WTC11 (cell line): ENCODE data around the gene MUC2. TPM values are rescaled to one million over a fixed set of nuclear protein-coding genes. Genes with fewer than 3 reads are reported as not detected.

Experiments used
- ATAC-seq: fragments of 200-7000 bp; cut with Tn5 transposase; 2 replicates; pipeline ENCODE4 v1.10.0; 2021; ENCODE audit warnings: mild to moderate bottlenecking, moderate library complexity
- CTCF ChIA-PET: fragments of 300-600 bp; sonication (Branson Sonifier 250); formaldehyde crosslinking; loops from one replicate; lab custom pipeline; 2021; ENCODE audit warnings: antibody characterized with exemption; lab: Charles Lee
- POLR2A ChIA-PET: fragments of 350-600 bp; sonication (Branson Sonifier 250); formaldehyde crosslinking; loops from one replicate; lab custom pipeline; 2021; ENCODE audit warnings: antibody characterized with exemption; lab: Charles Lee
- DNase-seq: peaks from one replicate; pipeline ENCODE4 v3.0.0; 2021; ENCODE audit warnings: low spot score
- H3K27ac Mint-ChIP-seq: 2 replicates; pipeline ENCODE4 v1.8.0; 2021; ENCODE audit warnings: mixed read lengths
- H3K27me3 Mint-ChIP-seq: 2 replicates; pipeline ENCODE4 v1.8.0; 2021; ENCODE audit warnings: low read depth, mild to moderate bottlenecking, moderate library complexity, mixed read lengths
- H3K36me3 Mint-ChIP-seq: 2 replicates; pipeline ENCODE4 v1.8.0; 2021; ENCODE audit warnings: mixed read lengths
- H3K4me1 Mint-ChIP-seq: 2 replicates; pipeline ENCODE4 v1.8.0; 2022; ENCODE audit warnings: mixed read lengths
- H3K4me3 Mint-ChIP-seq: 2 replicates; pipeline ENCODE4 v1.8.0; 2021; ENCODE audit warnings: mild to moderate bottlenecking, moderate library complexity, mixed read lengths
- H3K9me3 Mint-ChIP-seq: 2 replicates; pipeline ENCODE4 v1.8.0; 2021; ENCODE audit warnings: mixed read lengths
- CREB1 ChIP-seq: sonication (generic); formaldehyde crosslinking; IDR thresholded peaks from 2 replicates; pipeline ENCODE4 v1.8.0; 2023; ENCODE audit warnings: mild to moderate bottlenecking, missing genetic modification reagents
- EMX1 ChIP-seq: fragments of 250-450 bp; sonication (Bioruptor Pico); IDR thresholded peaks from 2 replicates; pipeline ENCODE4 v1.8.0; 2021; ENCODE audit warnings: mild to moderate bottlenecking
- ETV6 ChIP-seq: sonication (generic); formaldehyde crosslinking; IDR thresholded peaks from 2 replicates; pipeline ENCODE4 v1.8.1; 2022; ENCODE audit warnings: mild to moderate bottlenecking, missing genetic modification reagents
- GRHL2 ChIP-seq: fragments of 250-450 bp; sonication (Bioruptor Pico); IDR thresholded peaks from 2 replicates; pipeline ENCODE4 v1.8.0; 2022; ENCODE audit warnings: mild to moderate bottlenecking, moderate library complexity; ENCODE audit not compliant: insufficient replicate concordance, severe bottlenecking
- MXD4 ChIP-seq: fragments of 250-450 bp; sonication (Bioruptor Pico); IDR thresholded peaks from 2 replicates; pipeline ENCODE4 v1.8.0; 2021; ENCODE audit warnings: mild to moderate bottlenecking, moderate library complexity, borderline replicate concordance
- RELA ChIP-seq: sonication (generic); formaldehyde crosslinking; IDR thresholded peaks from 2 replicates; pipeline ENCODE4 v1.8.1; 2022; ENCODE audit warnings: missing genetic modification reagents, mild to moderate bottlenecking, borderline replicate concordance
- ZNF423 ChIP-seq: fragments of 250-450 bp; sonication (Bioruptor Pico); IDR thresholded peaks from 2 replicates; pipeline ENCODE4 v2.1.2; 2022; ENCODE audit warnings: mild to moderate bottlenecking, moderate library complexity
- total RNA-seq: library from RNA; stranded (reverse); gene quantifications from 3 replicates; pipeline ENCODE4 v1.2.3, GENCODE V29; 2021
- TF ChIP-seq, protein P1 (sequence below): sonication (generic); formaldehyde crosslinking; conservative IDR thresholded peaks from 2 replicates; pipeline ENCODE4 v1.8.1; 2023; ENCODE audit warnings: mild to moderate bottlenecking, low read depth, missing genetic modification reagents, moderate library complexity
- TF ChIP-seq, protein P2 (sequence below): fragments of 250-450 bp; sonication (Bioruptor Pico); IDR thresholded peaks from 2 replicates; pipeline ENCODE4 v1.9.0; 2021; ENCODE audit warnings: moderate library complexity, mild to moderate bottlenecking, inconsistent platforms, borderline replicate concordance
- TF ChIP-seq, protein P3 (sequence below): sonication (generic); formaldehyde crosslinking; IDR thresholded peaks from 2 replicates; pipeline ENCODE4 v1.8.0; 2022; ENCODE audit warnings: mild to moderate bottlenecking, missing genetic modification reagents
- TF ChIP-seq, protein P4 (sequence below): sonication (generic); formaldehyde crosslinking; IDR thresholded peaks from 2 replicates; pipeline ENCODE4 v1.8.1; 2023; ENCODE audit warnings: mild to moderate bottlenecking, missing genetic modification reagents
- TF ChIP-seq, protein P5 (sequence below): sonication (generic); formaldehyde crosslinking; IDR thresholded peaks from 2 replicates; pipeline ENCODE4 v1.8.0; 2022; ENCODE audit warnings: mild to moderate bottlenecking, missing genetic modification reagents
- TF ChIP-seq, protein P6 (sequence below): sonication (generic); formaldehyde crosslinking; IDR thresholded peaks from 2 replicates; pipeline ENCODE4 v1.8.1; 2023; ENCODE audit warnings: mild to moderate bottlenecking, missing genetic modification reagents
- TF ChIP-seq, protein P7 (sequence below): sonication (generic); formaldehyde crosslinking; IDR thresholded peaks from 2 replicates; pipeline ENCODE4 v1.8.0; 2023; ENCODE audit warnings: missing genetic modification reagents
- TF ChIP-seq, protein P8 (sequence below): sonication (generic); formaldehyde crosslinking; IDR thresholded peaks from 2 replicates; pipeline ENCODE4 v1.8.0; 2022; ENCODE audit warnings: mild to moderate bottlenecking, missing genetic modification reagents

Gene MUC2
- total RNA-seq, 1 experiment from 2014 or later: 0.22 TPM

DNA sequence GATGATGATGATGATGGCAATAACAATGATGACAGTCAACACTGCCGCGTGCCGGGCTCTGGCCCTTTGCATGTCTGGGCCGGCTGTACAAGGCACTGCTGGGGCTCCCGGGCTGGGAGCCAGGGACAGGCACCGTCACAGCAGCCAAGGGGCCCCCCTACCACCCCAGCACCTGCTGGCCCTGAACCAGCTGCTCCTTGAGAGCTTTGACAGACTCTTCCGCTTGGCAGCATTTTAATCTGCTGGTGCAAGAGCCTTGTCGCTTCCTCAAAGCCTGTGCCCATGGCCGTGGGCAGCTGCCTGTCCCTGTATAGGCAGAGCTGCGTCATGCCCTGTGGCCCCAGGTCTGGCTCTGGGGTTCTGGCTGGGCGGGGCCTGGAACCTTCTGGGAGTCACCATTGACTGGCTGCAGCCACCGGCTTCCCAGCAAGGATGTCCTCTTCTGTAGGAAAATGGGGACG lies 25.2 kb upstream of the MUC2 start (continued):
- TF ChIP-seq EMX1 (CRISPR knock-in tag): no peak

DNA sequence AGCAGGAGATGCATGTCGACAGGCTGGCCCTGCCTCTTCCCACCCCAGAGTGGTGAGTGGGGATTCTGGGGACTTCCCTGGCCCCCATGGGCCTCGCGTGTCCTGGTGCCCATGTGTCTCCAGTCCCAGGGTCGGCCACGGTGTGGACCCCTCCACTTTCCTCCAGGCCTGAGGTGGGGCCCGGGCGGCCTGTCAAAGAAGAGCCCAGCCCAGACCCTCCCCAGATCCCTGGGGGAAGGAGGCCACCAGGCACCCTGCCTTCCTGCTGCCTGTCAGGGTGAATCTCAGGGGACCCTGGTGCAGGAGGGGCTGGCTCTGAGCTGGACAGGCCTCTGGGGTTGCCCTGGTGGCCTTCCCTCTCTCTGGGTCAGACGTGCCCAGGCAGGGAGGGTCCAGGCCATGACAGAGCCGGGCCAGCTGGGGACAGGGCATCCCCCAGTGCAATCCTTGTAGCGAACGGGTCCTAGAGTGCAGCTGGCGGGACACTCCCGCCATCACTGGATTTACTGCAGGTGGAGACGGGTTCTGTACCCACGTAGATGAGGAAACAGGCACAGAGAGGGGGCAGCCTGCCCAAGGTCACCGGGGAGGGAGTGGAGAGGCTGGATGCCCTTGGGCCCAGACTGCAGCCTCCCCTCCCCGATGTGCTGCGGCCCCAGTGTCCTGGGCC lies 24.6 kb upstream of the MUC2 start:
- no peaks in the 10 kb centered on the region for H3K4me1 Mint-ChIP-seq
- H3K27ac Mint-ChIP-seq: no peak overlapping the region
- H3K4me3 Mint-ChIP-seq: no peak overlapping the region
- peak; percentile 12 for DNase-seq
- no peaks in the 10 kb centered on the region for H3K36me3 Mint-ChIP-seq
- H3K9me3 Mint-ChIP-seq: peaks cover 3% of the 10 kb centered on the region
- TF ChIP-seq, protein P1, sequence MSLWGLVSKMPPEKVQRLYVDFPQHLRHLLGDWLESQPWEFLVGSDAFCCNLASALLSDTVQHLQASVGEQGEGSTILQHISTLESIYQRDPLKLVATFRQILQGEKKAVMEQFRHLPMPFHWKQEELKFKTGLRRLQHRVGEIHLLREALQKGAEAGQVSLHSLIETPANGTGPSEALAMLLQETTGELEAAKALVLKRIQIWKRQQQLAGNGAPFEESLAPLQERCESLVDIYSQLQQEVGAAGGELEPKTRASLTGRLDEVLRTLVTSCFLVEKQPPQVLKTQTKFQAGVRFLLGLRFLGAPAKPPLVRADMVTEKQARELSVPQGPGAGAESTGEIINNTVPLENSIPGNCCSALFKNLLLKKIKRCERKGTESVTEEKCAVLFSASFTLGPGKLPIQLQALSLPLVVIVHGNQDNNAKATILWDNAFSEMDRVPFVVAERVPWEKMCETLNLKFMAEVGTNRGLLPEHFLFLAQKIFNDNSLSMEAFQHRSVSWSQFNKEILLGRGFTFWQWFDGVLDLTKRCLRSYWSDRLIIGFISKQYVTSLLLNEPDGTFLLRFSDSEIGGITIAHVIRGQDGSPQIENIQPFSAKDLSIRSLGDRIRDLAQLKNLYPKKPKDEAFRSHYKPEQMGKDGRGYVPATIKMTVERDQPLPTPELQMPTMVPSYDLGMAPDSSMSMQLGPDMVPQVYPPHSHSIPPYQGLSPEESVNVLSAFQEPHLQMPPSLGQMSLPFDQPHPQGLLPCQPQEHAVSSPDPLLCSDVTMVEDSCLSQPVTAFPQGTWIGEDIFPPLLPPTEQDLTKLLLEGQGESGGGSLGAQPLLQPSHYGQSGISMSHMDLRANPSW (CRISPR knock-in tag): no peak
- no peak for TF ChIP-seq CREB1 (CRISPR knock-in tag)
- TF ChIP-seq, protein P2, sequence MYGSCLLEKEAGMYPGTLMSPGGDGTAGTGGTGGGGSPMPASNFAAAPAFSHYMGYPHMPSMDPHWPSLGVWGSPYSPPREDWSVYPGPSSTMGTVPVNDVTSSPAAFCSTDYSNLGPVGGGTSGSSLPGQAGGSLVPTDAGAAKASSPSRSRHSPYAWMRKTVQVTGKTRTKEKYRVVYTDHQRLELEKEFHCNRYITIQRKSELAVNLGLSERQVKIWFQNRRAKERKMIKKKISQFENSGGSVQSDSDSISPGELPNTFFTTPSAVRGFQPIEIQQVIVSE (CRISPR knock-in tag): no peak
- TF ChIP-seq, protein P3, sequence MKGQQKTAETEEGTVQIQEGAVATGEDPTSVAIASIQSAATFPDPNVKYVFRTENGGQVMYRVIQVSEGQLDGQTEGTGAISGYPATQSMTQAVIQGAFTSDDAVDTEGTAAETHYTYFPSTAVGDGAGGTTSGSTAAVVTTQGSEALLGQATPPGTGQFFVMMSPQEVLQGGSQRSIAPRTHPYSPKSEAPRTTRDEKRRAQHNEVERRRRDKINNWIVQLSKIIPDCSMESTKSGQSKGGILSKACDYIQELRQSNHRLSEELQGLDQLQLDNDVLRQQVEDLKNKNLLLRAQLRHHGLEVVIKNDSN: no peak
- TF ChIP-seq, protein P4, sequence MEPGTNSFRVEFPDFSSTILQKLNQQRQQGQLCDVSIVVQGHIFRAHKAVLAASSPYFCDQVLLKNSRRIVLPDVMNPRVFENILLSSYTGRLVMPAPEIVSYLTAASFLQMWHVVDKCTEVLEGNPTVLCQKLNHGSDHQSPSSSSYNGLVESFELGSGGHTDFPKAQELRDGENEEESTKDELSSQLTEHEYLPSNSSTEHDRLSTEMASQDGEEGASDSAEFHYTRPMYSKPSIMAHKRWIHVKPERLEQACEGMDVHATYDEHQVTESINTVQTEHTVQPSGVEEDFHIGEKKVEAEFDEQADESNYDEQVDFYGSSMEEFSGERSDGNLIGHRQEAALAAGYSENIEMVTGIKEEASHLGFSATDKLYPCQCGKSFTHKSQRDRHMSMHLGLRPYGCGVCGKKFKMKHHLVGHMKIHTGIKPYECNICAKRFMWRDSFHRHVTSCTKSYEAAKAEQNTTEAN (CRISPR knock-in tag): no peak
- TF ChIP-seq, protein P5, sequence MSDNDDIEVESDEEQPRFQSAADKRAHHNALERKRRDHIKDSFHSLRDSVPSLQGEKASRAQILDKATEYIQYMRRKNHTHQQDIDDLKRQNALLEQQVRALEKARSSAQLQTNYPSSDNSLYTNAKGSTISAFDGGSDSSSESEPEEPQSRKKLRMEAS: no peak
- TF ChIP-seq, protein P6, sequence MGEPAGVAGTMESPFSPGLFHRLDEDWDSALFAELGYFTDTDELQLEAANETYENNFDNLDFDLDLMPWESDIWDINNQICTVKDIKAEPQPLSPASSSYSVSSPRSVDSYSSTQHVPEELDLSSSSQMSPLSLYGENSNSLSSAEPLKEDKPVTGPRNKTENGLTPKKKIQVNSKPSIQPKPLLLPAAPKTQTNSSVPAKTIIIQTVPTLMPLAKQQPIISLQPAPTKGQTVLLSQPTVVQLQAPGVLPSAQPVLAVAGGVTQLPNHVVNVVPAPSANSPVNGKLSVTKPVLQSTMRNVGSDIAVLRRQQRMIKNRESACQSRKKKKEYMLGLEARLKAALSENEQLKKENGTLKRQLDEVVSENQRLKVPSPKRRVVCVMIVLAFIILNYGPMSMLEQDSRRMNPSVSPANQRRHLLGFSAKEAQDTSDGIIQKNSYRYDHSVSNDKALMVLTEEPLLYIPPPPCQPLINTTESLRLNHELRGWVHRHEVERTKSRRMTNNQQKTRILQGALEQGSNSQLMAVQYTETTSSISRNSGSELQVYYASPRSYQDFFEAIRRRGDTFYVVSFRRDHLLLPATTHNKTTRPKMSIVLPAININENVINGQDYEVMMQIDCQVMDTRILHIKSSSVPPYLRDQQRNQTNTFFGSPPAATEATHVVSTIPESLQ (CRISPR knock-in tag): no peak
- no peak for TF ChIP-seq MXD4 (CRISPR knock-in tag)
- TF ChIP-seq ZNF423 (CRISPR knock-in tag): no peak
- TF ChIP-seq, all 79 proteins: peak for 0
- ChIA-PET POLR2A (no interaction called here), CTCF (interaction anchor here (0.7 to 2.1 kb wide), 15 partner anchors 8 to 206 kb away, joined by 3 to 18 read pairs (median 5); partner anchors contain the start of genes AP2A2, CHID1 and MUC2)
- H3K27me3 Mint-ChIP-seq: peaks cover 3% of the 10 kb centered on the region; the same call in 1 of the 2 replicates
- no peak for ATAC-seq

DNA sequence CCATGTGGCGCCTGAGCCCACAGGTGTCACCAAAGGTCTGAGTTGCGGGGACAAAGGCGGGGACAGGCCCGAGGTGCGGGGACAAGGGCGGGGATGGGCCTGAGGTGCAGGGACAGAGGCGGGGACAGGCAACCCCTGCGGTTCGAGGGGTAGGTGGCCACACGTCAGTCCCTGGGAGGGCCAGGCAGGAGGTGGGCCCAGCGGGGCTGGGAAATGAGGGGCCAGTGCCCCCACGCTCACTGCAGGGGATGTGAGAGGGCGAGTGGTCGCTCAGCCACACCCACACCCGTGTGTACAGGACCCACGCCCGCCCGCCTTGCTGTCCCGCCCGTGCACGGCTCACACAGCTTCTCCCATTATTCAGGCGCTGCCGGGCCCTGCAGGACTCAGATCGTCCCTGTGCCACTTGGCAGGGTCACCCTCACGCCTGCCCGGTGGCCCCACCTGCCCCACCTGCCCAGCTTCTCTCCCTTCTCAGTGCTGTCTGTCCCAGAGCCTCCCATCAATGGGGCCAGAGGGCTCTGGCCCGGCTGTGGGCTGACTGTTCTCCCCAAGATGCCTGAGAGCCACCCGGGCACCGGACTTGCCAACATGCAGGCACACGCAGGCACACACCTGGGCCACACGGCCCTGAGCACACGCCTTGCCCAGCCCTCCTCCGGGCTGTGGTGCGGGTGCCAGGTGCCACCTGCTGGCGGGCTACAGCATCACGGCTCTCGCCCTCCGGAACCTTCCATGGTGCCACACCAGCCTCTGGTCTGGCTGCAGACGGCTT lies 23.9 kb upstream of the MUC2 start:
- H3K27ac Mint-ChIP-seq: no peak overlapping the region
- peak; percentile 85 for DNase-seq
- H3K36me3 Mint-ChIP-seq: no peaks in the 10 kb centered on the region
- ChIA-PET CTCF (interaction anchor here (0.6 to 2.1 kb wide), 37 partner anchors 8 to 495 kb away, joined by 3 to 18 read pairs (median 4); partner anchors contain the start of genes AP2A2, CHID1, MUC2 and MUC6), POLR2A (interaction anchor here (0.5 kb wide), 1 partner anchor 614 kb away, joined by 3 read pairs; no protein-coding TSS in a partner anchor)
- no peaks in the 10 kb centered on the region for H3K9me3 Mint-ChIP-seq
- peak; percentile 95 for ATAC-seq
- H3K27me3 Mint-ChIP-seq: peaks cover 3% of the 10 kb centered on the region; the same call in 1 of the 2 replicates
- H3K4me3 Mint-ChIP-seq: no peak overlapping the region
- H3K4me1 Mint-ChIP-seq: no peaks in the 10 kb centered on the region
- TF ChIP-seq ZNF423 (CRISPR knock-in tag) (no peak), GRHL2 (CRISPR knock-in tag) (no peak), RELA (0 out of 2 replicates have a peak, but pooled peaks have one; percentile 44), ETV6 (CRISPR knock-in tag) (peak; percentile 80)
- TF ChIP-seq, protein P7, sequence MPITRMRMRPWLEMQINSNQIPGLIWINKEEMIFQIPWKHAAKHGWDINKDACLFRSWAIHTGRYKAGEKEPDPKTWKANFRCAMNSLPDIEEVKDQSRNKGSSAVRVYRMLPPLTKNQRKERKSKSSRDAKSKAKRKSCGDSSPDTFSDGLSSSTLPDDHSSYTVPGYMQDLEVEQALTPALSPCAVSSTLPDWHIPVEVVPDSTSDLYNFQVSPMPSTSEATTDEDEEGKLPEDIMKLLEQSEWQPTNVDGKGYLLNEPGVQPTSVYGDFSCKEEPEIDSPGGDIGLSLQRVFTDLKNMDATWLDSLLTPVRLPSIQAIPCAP: no peak
- TF ChIP-seq, protein P8, sequence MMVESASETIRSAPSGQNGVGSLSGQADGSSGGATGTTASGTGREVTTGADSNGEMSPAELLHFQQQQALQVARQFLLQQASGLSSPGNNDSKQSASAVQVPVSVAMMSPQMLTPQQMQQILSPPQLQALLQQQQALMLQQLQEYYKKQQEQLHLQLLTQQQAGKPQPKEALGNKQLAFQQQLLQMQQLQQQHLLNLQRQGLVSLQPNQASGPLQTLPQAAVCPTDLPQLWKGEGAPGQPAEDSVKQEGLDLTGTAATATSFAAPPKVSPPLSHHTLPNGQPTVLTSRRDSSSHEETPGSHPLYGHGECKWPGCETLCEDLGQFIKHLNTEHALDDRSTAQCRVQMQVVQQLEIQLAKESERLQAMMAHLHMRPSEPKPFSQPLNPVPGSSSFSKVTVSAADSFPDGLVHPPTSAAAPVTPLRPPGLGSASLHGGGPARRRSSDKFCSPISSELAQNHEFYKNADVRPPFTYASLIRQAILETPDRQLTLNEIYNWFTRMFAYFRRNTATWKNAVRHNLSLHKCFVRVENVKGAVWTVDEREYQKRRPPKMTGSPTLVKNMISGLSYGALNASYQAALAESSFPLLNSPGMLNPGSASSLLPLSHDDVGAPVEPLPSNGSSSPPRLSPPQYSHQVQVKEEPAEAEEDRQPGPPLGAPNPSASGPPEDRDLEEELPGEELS: 0 out of 2 replicates have a peak, but pooled peaks have one; percentile 24
